Measurements from ENCODE around the gene DHODH.
"Not testable (repeated sequence)": the region's sequence is repeated elsewhere in the genome, so short reads cannot be mapped to it uniquely, and the experiment has no call there.

The DHODH gene

DNA sequence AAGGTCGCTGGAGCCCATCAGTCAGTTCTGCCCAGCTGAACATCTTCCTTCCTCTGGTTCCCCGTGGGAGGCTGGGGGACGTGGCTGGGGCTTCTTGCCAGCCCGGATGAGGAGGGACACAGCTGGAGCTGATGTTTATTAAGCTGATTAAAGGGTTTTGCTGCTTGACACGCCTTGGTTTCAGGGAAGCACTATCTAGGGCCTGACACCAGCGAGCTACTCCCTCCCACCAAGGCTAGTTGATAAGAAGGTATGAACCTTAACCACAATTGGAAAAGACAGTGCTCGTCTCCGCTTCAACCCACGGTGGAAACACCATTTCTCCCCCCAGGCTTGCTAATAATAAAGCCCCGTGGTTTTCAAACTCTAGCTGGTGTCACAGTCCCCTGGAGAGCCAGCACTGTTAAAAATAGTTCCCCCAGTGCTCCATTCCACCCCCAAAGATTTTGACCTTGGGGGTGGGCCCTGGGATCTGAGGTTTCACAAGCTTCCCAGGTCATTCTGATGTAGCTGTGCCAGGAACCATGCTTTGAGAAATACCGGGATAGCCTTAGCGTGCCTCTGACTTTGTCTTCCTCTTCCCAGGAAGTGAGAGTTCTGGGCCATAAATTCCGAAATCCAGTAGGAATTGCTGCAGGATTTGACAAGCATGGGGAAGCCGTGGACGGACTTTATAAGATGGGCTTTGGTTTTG is 5.5 kb downstream of the DHODH start:
- no peak for DNase-seq

DNA sequence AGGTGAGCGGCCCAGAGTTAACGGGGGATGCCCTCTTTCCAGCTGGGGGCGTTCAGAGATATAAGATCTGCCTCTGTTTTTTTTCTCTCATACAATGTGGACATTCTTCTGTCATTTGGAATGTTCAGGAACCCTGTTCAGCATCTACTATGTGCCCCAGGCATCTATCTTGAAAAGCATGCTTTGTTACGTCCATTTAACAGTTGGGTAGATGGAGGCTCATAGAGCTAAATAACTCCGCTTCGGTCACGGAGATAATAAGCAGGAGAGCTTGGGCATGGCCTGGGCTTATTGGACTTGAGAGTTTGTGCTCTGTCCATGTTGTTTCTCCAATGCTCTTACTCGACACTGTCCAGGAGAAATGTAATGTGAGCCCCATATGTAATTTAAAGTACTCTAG is 6.1 kb downstream of the DHODH start:
- no peak for DNase-seq

DNA sequence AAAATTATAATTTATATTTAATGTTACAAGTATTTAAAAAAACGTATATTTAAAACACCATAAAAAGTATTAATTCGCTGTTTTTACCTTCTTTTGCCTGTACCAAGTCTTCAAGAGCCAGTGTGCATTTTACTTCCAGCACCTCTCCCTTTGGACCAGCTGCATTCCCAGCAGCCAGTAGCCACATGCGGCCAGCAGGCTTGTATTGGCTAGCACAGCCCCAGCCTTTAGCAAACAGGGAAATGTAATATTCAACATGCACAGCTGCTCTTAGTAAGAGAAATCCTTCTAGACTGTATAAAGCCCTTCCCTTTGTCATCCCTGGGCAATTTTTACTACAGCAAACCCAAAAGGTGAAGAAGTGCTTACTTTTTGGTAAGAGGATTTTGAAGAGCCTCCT is 6.6 kb downstream of the DHODH start:
- DNase-seq = no peak

DNA sequence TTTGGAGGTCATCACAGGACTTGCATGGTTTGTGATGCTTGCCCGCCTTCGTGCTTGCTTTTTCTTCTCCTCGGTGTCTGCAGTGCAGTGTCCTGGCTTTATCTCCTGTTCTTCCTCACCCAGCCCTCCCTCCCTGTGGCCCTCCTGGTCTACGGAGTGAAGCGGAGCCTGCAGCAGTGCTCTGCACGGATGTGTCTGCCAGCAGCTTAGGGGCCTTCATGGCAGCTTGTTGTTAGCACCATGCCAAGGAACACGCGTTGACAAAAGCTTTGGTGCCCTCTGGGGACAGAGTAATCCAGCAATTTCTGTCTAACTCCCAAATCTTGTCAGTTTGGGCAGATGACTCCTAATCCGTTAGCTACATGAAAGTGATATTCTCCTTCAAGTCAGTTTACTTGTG is 9.9 kb downstream of the DHODH start:
- DNase-seq = no peak

- no peak for DNase-seq
These were observed 12.5 kb downstream of the DHODH start for GRCh38 chr16:72021043-72021442.

DNA sequence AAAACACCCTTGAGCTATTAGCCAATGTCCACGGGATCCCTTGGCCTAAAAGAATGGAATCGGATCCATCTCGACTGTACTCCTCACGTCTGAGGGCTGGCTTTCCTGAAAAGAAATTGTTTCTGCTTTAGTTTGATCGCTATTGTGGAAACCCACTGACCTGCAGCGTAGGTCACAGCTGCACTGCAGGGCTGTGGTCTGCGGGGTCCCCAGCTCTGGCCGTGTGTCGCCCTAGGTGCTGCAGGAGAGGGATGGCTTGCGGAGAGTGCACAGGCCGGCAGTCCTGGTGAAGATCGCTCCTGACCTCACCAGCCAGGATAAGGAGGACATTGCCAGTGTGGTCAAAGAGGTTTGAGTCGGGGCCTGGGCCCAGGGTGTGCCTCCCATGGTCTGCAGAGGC is 13.6 kb downstream of the DHODH start:
- DNase-seq = no peak

GRCh38 chr16:72023962-72024361 is 15.4 kb downstream of the DHODH start:
- no peak for DNase-seq

DNA sequence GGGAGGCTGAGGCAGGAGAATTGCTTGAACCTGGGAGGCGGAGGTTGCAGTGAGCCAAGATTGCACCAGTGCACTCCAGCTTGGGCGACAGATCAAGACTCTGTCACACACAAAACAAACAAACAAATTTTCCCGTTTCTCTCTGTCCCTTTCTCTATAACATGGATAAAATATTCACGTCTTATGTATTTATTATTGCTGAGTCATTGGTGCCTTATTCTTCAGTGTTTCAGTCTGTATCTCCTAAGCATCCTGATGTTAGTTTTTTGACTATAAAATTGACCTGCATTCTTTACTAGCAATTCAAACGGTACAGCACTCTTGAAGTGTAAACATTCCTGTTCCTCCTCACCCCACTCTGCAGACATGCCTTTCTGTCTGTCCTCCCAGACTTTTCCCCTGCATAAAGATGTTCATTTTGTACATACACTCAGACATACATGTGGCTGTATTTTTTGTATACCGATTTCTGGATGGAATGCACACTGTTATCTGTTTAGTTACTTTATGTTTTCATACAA is 16.4 kb downstream of the DHODH start:
- DNase-seq = no peak

DNA sequence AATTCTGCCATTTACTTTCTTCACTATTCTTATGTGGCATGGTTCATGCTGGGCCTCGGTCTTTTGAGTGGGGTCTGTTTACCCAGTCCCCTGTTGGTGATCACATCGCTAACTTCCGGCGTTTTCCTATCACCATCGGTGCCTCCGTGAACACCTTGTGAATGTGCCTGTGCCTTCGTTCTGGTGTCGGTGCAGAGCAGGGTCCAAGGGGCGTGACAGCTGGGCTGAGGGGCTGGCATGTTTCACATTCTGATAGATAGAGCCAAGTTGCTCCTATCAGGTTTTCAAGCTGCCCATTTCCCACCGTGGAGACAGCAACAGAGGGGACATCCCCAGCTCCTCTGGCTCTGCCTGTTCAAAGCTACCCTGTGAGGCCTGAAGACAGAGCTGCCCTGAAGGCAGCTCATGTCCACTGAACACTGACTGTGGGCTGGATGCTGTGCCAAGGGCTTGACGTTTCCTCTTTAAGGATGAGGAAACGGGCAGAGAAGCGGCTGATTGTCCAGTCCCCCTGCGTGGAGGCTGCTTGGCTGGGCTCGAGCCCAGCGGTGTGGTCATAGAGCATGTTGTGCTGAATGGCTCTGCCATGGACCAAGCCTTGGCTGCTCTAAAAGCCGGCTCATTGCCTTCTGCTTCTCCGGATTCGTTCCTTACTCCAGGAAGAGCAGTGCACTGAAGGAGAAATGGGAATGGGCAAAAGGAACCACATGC is 17.0 kb downstream of the DHODH start:
- DNase-seq = no peak

- no peak for DNase-seq
These were observed 19.3 kb downstream of the DHODH start for GRCh38 chr16:72027669-72028378.

DNA sequence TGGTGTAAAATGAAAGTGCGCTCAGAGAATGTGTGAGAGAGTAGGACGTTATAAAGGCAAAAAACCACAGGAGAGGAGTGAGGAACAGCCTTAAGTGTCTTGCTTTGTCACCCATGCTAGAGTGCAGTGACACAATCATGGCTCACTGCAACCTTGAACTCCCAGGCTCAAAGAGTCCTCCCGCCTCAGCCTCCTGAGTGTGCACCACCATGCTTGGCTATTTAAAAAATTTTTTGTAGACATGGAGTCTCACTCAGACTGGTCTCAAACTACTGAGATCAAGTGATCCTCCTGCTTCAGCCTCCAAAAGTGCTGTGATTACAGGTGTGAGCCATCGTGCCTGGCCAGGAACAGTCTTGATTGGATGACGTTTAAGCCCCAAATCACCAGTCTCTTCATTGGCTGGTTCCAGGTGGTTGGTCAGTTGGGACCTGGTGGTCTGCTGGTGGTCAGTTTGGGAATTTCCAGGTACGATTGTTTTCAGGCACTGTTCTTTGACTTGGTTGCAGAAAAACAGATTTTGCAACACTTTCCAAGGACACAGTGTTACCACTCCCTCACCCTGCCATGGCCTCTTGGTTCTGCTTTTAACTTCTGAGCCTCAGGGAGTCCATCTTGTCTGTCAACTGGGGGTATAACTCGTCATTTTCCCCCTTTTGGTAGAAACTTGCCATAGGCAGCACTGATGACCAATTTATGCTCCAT is 21.2 kb downstream of the DHODH start:
- no peak for DNase-seq

GRCh38 chr16:72033437-72033836 is 24.9 kb downstream of the DHODH start:
- no peak for DNase-seq

DNA sequence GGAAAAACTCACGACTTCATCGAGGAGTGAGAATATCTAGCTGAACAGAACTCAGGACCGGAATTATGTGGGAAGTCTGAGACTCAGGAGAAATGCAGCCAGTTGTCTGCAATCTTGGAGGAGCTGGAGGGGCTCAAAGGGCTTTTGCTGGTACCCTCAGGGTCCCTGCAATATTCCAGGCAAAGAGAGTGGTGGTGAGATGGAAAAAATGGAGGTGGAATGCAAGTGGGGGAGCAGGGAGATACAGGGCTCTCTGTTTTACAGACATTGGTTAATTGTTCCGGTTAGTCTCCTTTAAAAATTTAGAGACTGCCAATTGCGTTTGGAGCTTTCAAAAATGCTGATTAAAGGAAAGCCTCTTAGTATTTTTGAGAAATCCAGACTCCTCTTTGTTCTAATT is 27.6 kb downstream of the DHODH start:
- no peak for DNase-seq

- no peak for DNase-seq
These were observed 33.7 kb downstream of the DHODH start for GRCh38 chr16:72042157-72042660.

GRCh38 chr16:72043058-72043457 is 34.5 kb downstream of the DHODH start:
- no peak for DNase-seq

DNA sequence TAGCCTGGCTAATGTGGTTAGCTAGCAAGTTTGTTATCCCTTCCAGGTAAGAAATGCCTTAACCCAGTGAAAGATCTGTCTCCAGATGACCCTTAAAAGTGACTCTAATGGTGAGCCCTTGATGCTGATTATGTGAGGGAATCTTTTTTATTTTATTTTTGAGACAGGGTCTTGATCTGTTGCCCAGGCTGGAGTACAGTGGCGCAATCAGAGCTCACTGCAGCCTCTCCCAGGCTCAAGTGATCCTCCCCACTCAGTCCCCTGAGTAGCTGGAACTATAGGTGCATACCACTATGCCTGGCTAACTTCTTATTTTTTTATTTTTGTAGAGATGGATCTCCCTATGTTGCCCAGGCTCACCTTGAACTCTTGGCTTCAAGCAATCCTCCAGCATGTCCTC is 35.0 kb downstream of the DHODH start:
- DNase-seq = no peak

- DNase-seq = no peak
These were observed 35.8 kb downstream of the DHODH start for GRCh38 chr16:72044296-72044695.

GRCh38 chr16:72044825-72045359 is 36.3 kb downstream of the DHODH start:
- DNase-seq = no peak

DNA sequence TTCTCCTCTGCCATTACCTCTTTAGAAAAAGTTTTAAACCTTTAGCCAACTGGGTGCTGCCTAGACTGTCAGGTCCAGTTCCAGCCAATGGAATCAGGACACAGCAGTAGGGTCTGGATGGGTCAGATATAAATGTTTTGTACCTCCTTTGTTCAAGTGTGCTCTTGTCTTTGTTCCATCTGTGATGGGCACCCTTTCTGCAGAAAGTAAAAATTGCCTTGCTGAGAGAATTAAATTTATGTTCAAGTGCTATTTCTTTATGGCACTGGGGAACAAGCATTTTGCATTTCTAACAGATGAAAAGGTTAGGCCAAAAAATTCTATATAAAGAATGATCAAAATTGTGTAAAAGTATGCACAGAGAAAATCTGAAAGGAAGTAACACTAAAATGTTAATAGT is 40.6 kb downstream of the DHODH start:
- DNase-seq = no peak

GRCh38 chr16:72050769-72051464 is 42.4 kb downstream of the DHODH start:
- no peak for DNase-seq

- no peak for DNase-seq
These were observed 43.3 kb downstream of the DHODH start for GRCh38 chr16:72051818-72052217.

DNA sequence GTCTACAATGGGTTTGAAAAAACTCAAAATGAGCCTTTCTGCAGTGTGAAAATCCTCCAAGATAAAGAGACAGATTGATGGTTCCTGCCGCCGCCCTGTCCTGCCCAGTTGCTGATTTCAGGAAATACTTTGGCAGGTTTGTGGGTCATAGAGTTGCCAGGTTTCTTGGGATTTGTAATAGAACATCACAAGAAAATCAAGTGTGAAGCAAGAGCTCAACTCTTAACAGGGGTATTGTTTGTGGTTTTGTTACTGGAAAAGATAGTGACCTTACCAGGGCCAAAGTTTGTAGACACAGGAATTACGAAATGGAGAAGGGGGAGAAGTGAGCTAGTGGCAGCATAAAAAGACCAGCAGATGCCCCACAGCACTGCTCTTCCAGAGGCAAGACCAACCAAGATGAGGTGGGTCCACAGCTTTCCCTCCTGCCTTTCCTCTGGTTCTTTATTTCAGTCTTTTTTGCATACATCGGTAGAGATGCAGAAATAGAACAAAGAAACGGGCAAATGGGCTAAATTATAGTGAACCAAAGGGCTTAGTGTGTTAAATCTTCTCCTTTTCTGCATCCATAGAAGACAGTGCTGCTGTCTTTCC is 45.8 kb downstream of the DHODH start, which contains the start of gene HP:
Gene HP (plus strand): TSS at position 252 of the 594 bp plus-strand sequence. CDS start 148 bp downstream, at position 400.
- DNase-seq = not testable (repeated sequence)

Data from activated naive CD4-positive, alpha-beta T cell treated with anti-CD3 and anti-CD28 coated beads, Interleukin-2, amount 50 U/mL, for 16 hours (primary cell).